Gastroesophageal sphincter (tissue), 4 donors: ENCODE results near the gene PDE4C. TPM values are rescaled to one million over a fixed set of nuclear protein-coding genes. Genes with fewer than 3 reads are reported as not detected.

Experiments used
- ATAC-seq: fragments of 150-250 bp; one replicate; pipeline ENCODE4 v1.9.1; 2016; ENCODE audit warnings: mild to moderate bottlenecking, moderate library complexity
- H3K27ac ChIP-seq, 4 donors: fragments of 200-600 bp; sonication (generic) in 3 of 4; 1 replicate in 3 of 4; 2 replicates in 1 of 4; pipeline ENCODE4 v1.5.1; 2016 to 2019
- H3K27me3 ChIP-seq: fragments of 200-600 bp; sonication (generic); one replicate; pipeline ENCODE4 v1.5.1; 2019
- H3K36me3 ChIP-seq, 2 donors: fragments of 200-600 bp; sonication (generic); one replicate each; pipeline ENCODE4 v1.5.1; 2019; ENCODE audit warnings: control low read depth in 1 of 2
- H3K4me1 ChIP-seq, 3 donors: fragments of 200-600 bp; sonication (generic); 1 replicate in 2 of 3; 2 replicates in 1 of 3; pipeline ENCODE4 v1.5.1; 2016 to 2019; ENCODE audit warnings: control low read depth in 2 of 3
- H3K4me3 ChIP-seq, 2 donors: fragments of 200-600 bp; sonication (generic); one replicate each; pipeline ENCODE4 v1.5.1; 2019; ENCODE audit warnings: mild to moderate bottlenecking in 1 of 2, moderate library complexity in 1 of 2
- H3K9me3 ChIP-seq, 3 donors: fragments of 200-600 bp; sonication (generic); one replicate each; pipeline ENCODE4 v1.5.1; 2017 to 2019; ENCODE audit warnings: control low read depth in 2 of 3
- EP300 ChIP-seq: sonication (generic); formaldehyde crosslinking; IDR thresholded peaks from one replicate; pipeline ENCODE4 v1.6.1; 2017; ENCODE audit warnings: antibody characterized with exemption, mild to moderate bottlenecking
- POLR2A ChIP-seq, 2 donors: fragments of 450-650 bp; IDR thresholded peaks; one replicate each; pipeline ENCODE4 v1.6.1; 2017; ENCODE audit warnings: antibody characterized with exemption in 2 of 2, mild to moderate bottlenecking in 2 of 2, moderate library complexity in 1 of 2
- POLR2AphosphoS5 ChIP-seq: sonication (generic); formaldehyde crosslinking; IDR thresholded peaks from one replicate; pipeline ENCODE4 v1.6.1; 2017; ENCODE audit warnings: antibody characterized with exemption
- WGBS, 2 donors: methylation state at CpG; one replicate each; pipeline ENCODE4 v1.1.5; 2018; ENCODE audit warnings: low coverage in 1 of 2; 5-methylcytosine and 5-hydroxymethylcytosine counted together
- total RNA-seq, 4 donors: library from RNA; depleted of rRNA; stranded (reverse); fragments of >200 nt; gene quantifications; one replicate each; pipeline ENCODE4 v1.1.0, GENCODE V29; 2016
- TF ChIP-seq, protein P1 (sequence below), 4 experiments: fragments of 200-600 bp in 2 of 4; fragments of 450-650 bp in 2 of 4; sonication (generic) in 1 of 4; IDR thresholded peaks; one replicate each; pipeline ENCODE4 v1.5.1; 2017 to 2019; ENCODE audit warnings: antibody characterized with exemption in 4 of 4, mild to moderate bottlenecking in 2 of 4, moderate library complexity in 2 of 4

PDE4C gene
- total RNA-seq, 4 donors from 2014 or later: 0.35 to 2.3 (median 0.53) TPM

DNA sequence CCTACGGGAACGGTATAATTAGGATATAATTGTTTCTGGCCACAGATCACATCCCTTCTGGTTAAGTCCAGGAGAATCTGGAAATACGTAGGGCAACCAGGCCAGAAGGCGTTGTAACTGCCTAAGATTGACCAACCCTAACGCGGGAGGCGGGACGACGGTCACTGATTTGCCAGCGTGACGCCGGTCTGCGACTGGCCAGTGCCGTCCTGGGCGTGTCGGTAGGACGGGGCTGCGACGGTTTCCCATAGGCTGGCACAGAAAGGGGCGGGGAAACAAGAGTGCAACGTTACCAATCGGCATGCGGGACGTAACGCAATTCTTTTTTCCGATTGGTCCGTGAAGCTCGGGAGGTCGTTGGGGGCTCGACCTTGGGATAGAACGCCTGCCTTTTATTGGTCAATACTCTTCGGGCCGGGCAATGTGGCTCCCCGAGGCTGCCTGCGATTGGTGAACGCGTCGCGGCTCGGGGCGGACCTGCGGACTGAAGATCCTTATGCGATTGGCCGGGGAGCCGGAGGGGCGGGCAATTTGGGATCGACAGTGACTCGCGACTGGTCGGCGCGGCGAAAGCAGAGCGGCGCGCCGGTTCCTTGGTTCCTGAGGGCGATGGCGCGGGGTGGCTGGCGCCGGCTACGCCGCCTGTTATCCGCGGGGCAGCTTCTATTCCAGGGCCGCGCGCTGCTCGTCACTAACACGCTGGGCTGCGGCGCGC, 33.4 kb downstream of the PDE4C start, which contains the start of gene MPV17L2:
Gene MPV17L2, plus strand, starts transcription at position 546 of the 715 bp plus-strand sequence. Its CDS starts 64 bp downstream, at position 610.
- H3K27me3 ChIP-seq: no peaks in the 10 kb centered on the region
- 0% methylated on average over 9 to 25 of the region's 74 CpGs for WGBS, 2 donors
- peak within 1 kb of the TSS; percentile 72 to 85 for H3K4me3 ChIP-seq
- H3K36me3 ChIP-seq: peaks cover 0 to 23% of the 10 kb centered on the region in 2 donors
- H3K27ac ChIP-seq: peak within 1 kb of the TSS; percentile 96 to 99 (median 96)
- peak; percentile 95 for ATAC-seq
- H3K9me3 ChIP-seq: no peaks in the 10 kb centered on the region
- H3K4me1 ChIP-seq: peaks cover 0 to 44% (median 16%) of the 10 kb centered on the region in 3 donors
- TF ChIP-seq, protein P1, sequence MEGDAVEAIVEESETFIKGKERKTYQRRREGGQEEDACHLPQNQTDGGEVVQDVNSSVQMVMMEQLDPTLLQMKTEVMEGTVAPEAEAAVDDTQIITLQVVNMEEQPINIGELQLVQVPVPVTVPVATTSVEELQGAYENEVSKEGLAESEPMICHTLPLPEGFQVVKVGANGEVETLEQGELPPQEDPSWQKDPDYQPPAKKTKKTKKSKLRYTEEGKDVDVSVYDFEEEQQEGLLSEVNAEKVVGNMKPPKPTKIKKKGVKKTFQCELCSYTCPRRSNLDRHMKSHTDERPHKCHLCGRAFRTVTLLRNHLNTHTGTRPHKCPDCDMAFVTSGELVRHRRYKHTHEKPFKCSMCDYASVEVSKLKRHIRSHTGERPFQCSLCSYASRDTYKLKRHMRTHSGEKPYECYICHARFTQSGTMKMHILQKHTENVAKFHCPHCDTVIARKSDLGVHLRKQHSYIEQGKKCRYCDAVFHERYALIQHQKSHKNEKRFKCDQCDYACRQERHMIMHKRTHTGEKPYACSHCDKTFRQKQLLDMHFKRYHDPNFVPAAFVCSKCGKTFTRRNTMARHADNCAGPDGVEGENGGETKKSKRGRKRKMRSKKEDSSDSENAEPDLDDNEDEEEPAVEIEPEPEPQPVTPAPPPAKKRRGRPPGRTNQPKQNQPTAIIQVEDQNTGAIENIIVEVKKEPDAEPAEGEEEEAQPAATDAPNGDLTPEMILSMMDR (IDR thresholded peaks at IDR 0.05): peak in 1 of 4 experiments; percentile 2
- TF ChIP-seq POLR2AphosphoS5 (peak; percentile 98), EP300 (no peak), POLR2A (IDR thresholded peaks at IDR 0.05) (peak; percentile 91 to 92)

DNA sequence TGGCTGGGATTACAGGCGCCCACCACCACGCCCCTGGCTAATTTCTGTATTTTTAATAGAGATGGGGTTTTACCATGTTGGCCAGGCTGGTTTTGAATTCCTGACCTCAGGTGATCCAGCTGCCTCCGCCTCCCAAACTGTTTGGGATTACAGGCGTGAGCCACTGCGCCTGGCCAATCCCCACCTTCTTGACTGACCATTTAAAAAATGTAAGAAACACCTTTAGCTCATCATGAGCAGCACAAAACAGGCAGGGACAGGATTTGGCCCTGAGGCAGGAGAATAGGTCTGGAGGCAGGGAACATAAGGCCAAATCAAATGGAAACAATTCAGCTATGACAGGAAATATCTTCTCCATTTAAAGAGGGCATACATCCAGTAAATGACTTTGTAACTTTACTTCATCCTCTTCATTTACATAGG, 34.6 kb downstream of the PDE4C start:
- Histone ChIP-seq H3K9me3 (no peaks in the 10 kb centered on the region), H3K27ac (peak overlapping the region; percentile 96 to 99 (median 96)), H3K4me1 (peaks cover 0 to 44% (median 16%) of the 10 kb centered on the region in 3 donors), H3K4me3 (peak overlapping the region; percentile 62 to 85), H3K36me3 (peaks cover 0 to 11% of the 10 kb centered on the region in 2 donors), H3K27me3 (no peaks in the 10 kb centered on the region)
- TF ChIP-seq POLR2AphosphoS5 (no peak), POLR2A (IDR thresholded peaks at IDR 0.05) (no peak), EP300 (no peak)
- TF ChIP-seq, protein P1 (IDR thresholded peaks at IDR 0.05): no peak
- WGBS, 2 donors: 56% methylated on average over 5 of the region's 5 CpGs; no CpG with 5 or more reads in 1 of the 2 donors
- no peak for ATAC-seq

DNA sequence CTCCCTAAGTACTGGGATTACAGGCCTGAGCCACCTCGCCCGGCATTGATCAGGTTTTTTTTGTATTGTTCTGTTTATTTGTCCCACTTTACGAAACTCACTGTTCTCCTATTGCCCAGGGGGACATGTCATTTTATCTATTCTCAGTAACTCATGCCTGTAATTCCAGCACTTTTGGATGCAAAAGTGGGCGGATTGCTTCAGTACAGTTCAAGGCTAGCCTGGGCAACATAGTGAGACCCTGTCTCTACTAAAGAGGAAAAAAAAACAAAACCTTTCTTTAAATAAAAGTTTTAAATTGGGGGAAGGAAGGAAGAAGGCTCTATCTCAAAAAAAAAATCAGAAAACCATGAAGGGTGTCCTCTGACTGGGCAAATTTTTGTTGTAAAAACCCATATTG, 36.0 kb downstream of the PDE4C start:
- H3K27me3 ChIP-seq: peaks cover 7% of the 10 kb centered on the region
- H3K4me3 ChIP-seq: no peak overlapping the region
- WGBS, 2 donors: 79 to 96% methylated on average over 3 to 4 of the region's 4 CpGs
- no peak overlapping the region for H3K27ac ChIP-seq
- no peak for ATAC-seq
- H3K4me1 ChIP-seq: peaks cover 0 to 32% (median 16%) of the 10 kb centered on the region in 3 donors
- TF ChIP-seq, protein P1 (IDR thresholded peaks at IDR 0.05): no peak
- TF ChIP-seq POLR2AphosphoS5 (no peak), EP300 (no peak), POLR2A (IDR thresholded peaks at IDR 0.05) (no peak)
- H3K36me3 ChIP-seq: no peaks in the 10 kb centered on the region
- no peaks in the 10 kb centered on the region for H3K9me3 ChIP-seq

DNA sequence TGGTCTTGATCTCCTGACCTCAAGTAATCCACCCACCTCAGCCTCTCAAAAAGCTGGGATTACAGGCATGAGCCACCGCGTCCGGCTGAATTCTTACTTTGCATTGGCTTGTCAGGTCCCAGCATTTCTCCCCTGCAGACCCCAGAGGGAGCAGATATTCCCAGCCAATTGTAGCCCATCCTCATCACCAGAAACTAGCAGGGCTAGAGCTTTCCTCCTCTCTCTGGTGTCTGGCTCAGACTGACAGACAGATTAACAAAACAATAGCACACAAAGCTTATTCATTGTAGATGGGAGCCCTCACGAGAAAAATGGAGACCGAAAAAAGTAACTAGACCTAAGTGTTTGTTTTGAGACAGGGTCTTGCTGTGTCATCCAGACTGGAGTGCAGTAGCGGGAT, 40.7 kb downstream of the PDE4C start:
- H3K36me3 ChIP-seq: no peaks in the 10 kb centered on the region
- WGBS, 2 donors: 51 to 71% methylated on average over 2 to 6 of the region's 6 CpGs
- H3K27me3 ChIP-seq: peaks cover 11% of the 10 kb centered on the region
- no peaks in the 10 kb centered on the region for H3K9me3 ChIP-seq
- no peak for ATAC-seq
- H3K27ac ChIP-seq: no peak overlapping the region
- H3K4me3 ChIP-seq: no peak overlapping the region
- no peaks in the 10 kb centered on the region for H3K4me1 ChIP-seq
- no peak for TF ChIP-seq POLR2AphosphoS5
- TF ChIP-seq, protein P1 (IDR thresholded peaks at IDR 0.05): no peak
- no peak for TF ChIP-seq EP300
- TF ChIP-seq POLR2A (IDR thresholded peaks at IDR 0.05): no peak

DNA sequence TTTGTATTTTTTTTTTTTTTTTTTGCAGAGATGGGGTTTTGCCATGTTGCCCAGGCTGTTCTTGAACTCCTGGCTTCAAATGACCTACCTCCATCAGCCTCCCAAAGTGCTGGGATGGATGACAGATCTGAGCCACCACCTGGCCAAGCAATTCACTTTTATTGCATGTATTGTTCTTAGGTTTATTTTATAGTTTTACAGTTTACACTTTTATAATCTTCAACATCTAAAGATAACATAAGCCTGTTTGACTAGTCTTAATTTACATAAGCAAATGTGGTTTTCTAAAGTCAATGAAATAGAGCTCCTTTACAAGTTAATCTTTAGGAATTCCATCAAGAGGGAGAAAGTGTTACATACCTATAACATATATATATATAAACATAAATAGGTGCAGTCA, 42.7 kb downstream of the PDE4C start:
- Histone ChIP-seq H3K36me3 (no peaks in the 10 kb centered on the region), H3K27ac (no peak overlapping the region), H3K9me3 (no peaks in the 10 kb centered on the region), H3K4me3 (no peak overlapping the region), H3K27me3 (peaks cover 11% of the 10 kb centered on the region), H3K4me1 (no peaks in the 10 kb centered on the region)
- TF ChIP-seq, protein P1 (IDR thresholded peaks at IDR 0.05): no peak
- no peak for TF ChIP-seq POLR2A (IDR thresholded peaks at IDR 0.05)
- TF ChIP-seq POLR2AphosphoS5: no peak
- TF ChIP-seq EP300: no peak
- no peak for ATAC-seq
